ENCODE data around the gene ENO3.

ENO3 gene

GRCh38 chr17:4973256-4974114 is 22.6 kb downstream of the ENO3 start:
- no peak for DNase-seq (ENCODE audit: low spot score)

- DNase-seq (ENCODE audit: low spot score) = no peak
Measured at GRCh38 chr17:4974115-4974670, 23.3 kb downstream of the ENO3 start.

- DNase-seq (ENCODE audit: low spot score) = no peak
Measured at GRCh38 chr17:4978726-4979125, 27.8 kb downstream of the ENO3 start.

GRCh38 chr17:4980644-4981216 is 29.8 kb downstream of the ENO3 start:
- DNase-seq (ENCODE audit: low spot score) = no peak

GRCh38 chr17:4982305-4982704 is 31.4 kb downstream of the ENO3 start:
- no peak for DNase-seq (ENCODE audit: low spot score)

- no peak for DNase-seq (ENCODE audit: low spot score)
Measured at GRCh38 chr17:4986403-4986802, 35.5 kb downstream of the ENO3 start.

- peak; percentile 63 for DNase-seq (ENCODE audit: low spot score)
Measured at GRCh38 chr17:4986951-4987766, 36.2 kb downstream of the ENO3 start, which contains the start of gene CAMTA2. Gene CAMTA2, minus strand, starts transcription at chr17:4987675. Its CDS starts 1,453 bp downstream, at chr17:4986222.

GRCh38 chr17:4987767-4988567 is 37.0 kb downstream of the ENO3 start:
- DNase-seq (ENCODE audit: low spot score) = no peak

GRCh38 chr17:4994081-4994595 is 43.2 kb downstream of the ENO3 start:
- no peak for DNase-seq (ENCODE audit: low spot score)

GRCh38 chr17:4997302-4998026 is 46.5 kb downstream of the ENO3 start, which contains the start of the genes INCA1 and KIF1C:
Gene INCA1, minus strand, starts transcription at chr17:4997522. Its CDS starts 3,085 bp downstream, at chr17:4994437.
Gene KIF1C, plus strand, starts transcription at chr17:4997950. Its CDS starts 2,297 bp downstream, at chr17:5000247.
- peak; percentile 88 for DNase-seq (ENCODE audit: low spot score)

- no peak for DNase-seq (ENCODE audit: low spot score)
Measured at GRCh38 chr17:4998027-4998731, 47.3 kb downstream of the ENO3 start.

GRCh38 chr17:4998732-4999429 is 48.0 kb downstream of the ENO3 start:
- no peak for DNase-seq (ENCODE audit: low spot score)

- no peak for DNase-seq (ENCODE audit: low spot score)
Measured at GRCh38 chr17:4999430-5000093, 48.6 kb downstream of the ENO3 start.

GRCh38 chr17:5000237-5000639 is 49.3 kb downstream of the ENO3 start:
- DNase-seq (ENCODE audit: low spot score) = no peak

- DNase-seq (ENCODE audit: low spot score) = no peak
Measured at GRCh38 chr17:5002121-5002788, 51.3 kb downstream of the ENO3 start.

GRCh38 chr17:5003214-5003867 is 52.4 kb downstream of the ENO3 start:
- DNase-seq (ENCODE audit: low spot score) = no peak

Measured in kidney capillary endothelial cell (primary cell).